ENCODE measurements around the gene KCNMB2. TPM values are rescaled to one million over a fixed set of nuclear protein-coding genes. Genes with fewer than 3 reads are reported as not detected.
"Not testable (repeated sequence)": the region's sequence is repeated elsewhere in the genome, so short reads cannot be mapped to it uniquely, and the experiment has no call there.

Gene KCNMB2
- total RNA-seq, 1 experiment from 2014 or later = not detected

GRCh38 chr3:178741020-178741419, 204.8 kb downstream of the KCNMB2 start:
- POLR2A ChIA-PET (ENCODE audit: low non-redundant PET) = no interaction called here

GRCh38 chr3:178743297-178743696, 207.1 kb downstream of the KCNMB2 start:
- Histone ChIP-seq H3K36me3 (ENCODE audit: insufficient read depth, low read length, poor library complexity, severe bottlenecking) (no peaks in the 10 kb centered on the region), H3K4me1 (ENCODE audit: insufficient read depth, low read length, poor library complexity, severe bottlenecking) (no peaks in the 10 kb centered on the region), H3K27me3 (replicated peaks; ENCODE audit: insufficient read depth, low read depth, low read length, poor library complexity) (no peaks in the 10 kb centered on the region), H3K9me3 (ENCODE audit: low read depth, low read length, poor library complexity, severe bottlenecking) (no peaks in the 10 kb centered on the region), H3K27ac (ENCODE audit: low read depth, low read length, poor library complexity, severe bottlenecking) (no peak overlapping the region), H3K4me3 (ENCODE audit: low read depth, low read length, poor library complexity, severe bottlenecking) (no peak overlapping the region)
- intact Hi-C loops (cut with micrococcal nuclease; ENCODE audit: unreplicated experiment) = no loop called here
- POLR2A ChIA-PET (ENCODE audit: low non-redundant PET) = no interaction called here
- no peak for DNase-seq (ENCODE audit: low spot score)
- no TSS peak for BruUV-seq (replicated peaks)
- no peak for TF ChIP-seq EZH2 (IDR thresholded peaks at IDR 0.05; ENCODE audit: borderline replicate concordance, low read depth, low read length, poor library complexity, severe bottlenecking)
- TF ChIP-seq, protein P1, sequence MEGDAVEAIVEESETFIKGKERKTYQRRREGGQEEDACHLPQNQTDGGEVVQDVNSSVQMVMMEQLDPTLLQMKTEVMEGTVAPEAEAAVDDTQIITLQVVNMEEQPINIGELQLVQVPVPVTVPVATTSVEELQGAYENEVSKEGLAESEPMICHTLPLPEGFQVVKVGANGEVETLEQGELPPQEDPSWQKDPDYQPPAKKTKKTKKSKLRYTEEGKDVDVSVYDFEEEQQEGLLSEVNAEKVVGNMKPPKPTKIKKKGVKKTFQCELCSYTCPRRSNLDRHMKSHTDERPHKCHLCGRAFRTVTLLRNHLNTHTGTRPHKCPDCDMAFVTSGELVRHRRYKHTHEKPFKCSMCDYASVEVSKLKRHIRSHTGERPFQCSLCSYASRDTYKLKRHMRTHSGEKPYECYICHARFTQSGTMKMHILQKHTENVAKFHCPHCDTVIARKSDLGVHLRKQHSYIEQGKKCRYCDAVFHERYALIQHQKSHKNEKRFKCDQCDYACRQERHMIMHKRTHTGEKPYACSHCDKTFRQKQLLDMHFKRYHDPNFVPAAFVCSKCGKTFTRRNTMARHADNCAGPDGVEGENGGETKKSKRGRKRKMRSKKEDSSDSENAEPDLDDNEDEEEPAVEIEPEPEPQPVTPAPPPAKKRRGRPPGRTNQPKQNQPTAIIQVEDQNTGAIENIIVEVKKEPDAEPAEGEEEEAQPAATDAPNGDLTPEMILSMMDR (conservative IDR thresholded peaks at IDR 0.05; ENCODE audit: low read depth, low read length) = no peak
- CTCF ChIA-PET = interaction anchor here (0.5 kb wide), 1 partner anchor 92 kb away, joined by 3 read pairs; no protein-coding TSS in a partner anchor

More at GRCh38 chr3:178741020-178741419, 204.8 kb downstream of the KCNMB2 start:
- TF ChIP-seq, protein P1 (conservative IDR thresholded peaks at IDR 0.05; ENCODE audit: low read depth, low read length) = no peak
- no peak for TF ChIP-seq EZH2 (IDR thresholded peaks at IDR 0.05; ENCODE audit: borderline replicate concordance, low read depth, low read length, poor library complexity, severe bottlenecking)
- Histone ChIP-seq H3K9me3 (ENCODE audit: low read depth, low read length, poor library complexity, severe bottlenecking) (no peaks in the 10 kb centered on the region), H3K27me3 (replicated peaks; ENCODE audit: insufficient read depth, low read depth, low read length, poor library complexity) (no peaks in the 10 kb centered on the region), H3K27ac (ENCODE audit: low read depth, low read length, poor library complexity, severe bottlenecking) (no peak overlapping the region), H3K4me3 (ENCODE audit: low read depth, low read length, poor library complexity, severe bottlenecking) (no peak overlapping the region), H3K36me3 (ENCODE audit: insufficient read depth, low read length, poor library complexity, severe bottlenecking) (no peaks in the 10 kb centered on the region), H3K4me1 (ENCODE audit: insufficient read depth, low read length, poor library complexity, severe bottlenecking) (no peaks in the 10 kb centered on the region)
- CTCF ChIA-PET = no interaction called here
- no peak for DNase-seq (ENCODE audit: low spot score)
- no TSS peak for BruUV-seq (replicated peaks)
- intact Hi-C loops (cut with micrococcal nuclease; ENCODE audit: unreplicated experiment) = no loop called here

GRCh38 chr3:178745861-178746655, 209.8 kb downstream of the KCNMB2 start:
- H3K4me3 ChIP-seq (ENCODE audit: low read depth, low read length, poor library complexity, severe bottlenecking); DNase-seq (ENCODE audit: low spot score); BruUV-seq (replicated peaks); H3K9me3 ChIP-seq (ENCODE audit: low read depth, low read length, poor library complexity, severe bottlenecking); H3K27ac ChIP-seq (ENCODE audit: low read depth, low read length, poor library complexity, severe bottlenecking); H3K36me3 ChIP-seq (ENCODE audit: insufficient read depth, low read length, poor library complexity, severe bottlenecking); H3K27me3 ChIP-seq (replicated peaks; ENCODE audit: insufficient read depth, low read depth, low read length, poor library complexity); CTCF ChIA-PET; H3K4me1 ChIP-seq (ENCODE audit: insufficient read depth, low read length, poor library complexity, severe bottlenecking); POLR2A ChIA-PET (ENCODE audit: low non-redundant PET); intact Hi-C loops (cut with micrococcal nuclease; ENCODE audit: unreplicated experiment): not testable (repeated sequence)

DNA sequence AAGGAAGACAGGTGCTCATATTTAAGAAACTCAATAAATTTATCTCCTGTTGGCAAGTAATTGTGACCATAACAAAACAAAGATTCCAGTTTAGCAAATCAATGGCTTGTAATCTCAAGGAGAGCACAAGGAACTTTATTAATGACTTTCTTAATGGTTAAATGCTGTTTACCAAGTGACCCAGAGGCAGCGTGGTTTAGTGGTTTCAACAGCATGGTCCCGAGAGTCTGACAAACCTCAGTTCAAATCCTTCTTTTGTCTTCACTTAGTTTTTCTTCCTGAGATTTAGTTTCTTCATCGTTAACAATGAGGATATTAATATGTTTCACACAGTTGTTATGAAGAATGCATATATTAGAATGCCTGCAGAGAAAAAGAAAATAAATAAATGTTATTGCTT, 212.6 kb downstream of the KCNMB2 start:
- ChIA-PET POLR2A (ENCODE audit: low non-redundant PET) (no interaction called here), CTCF (no interaction called here)
- no peak overlapping the region for H3K4me3 ChIP-seq (ENCODE audit: low read depth, low read length, poor library complexity, severe bottlenecking)
- H3K27ac ChIP-seq (ENCODE audit: low read depth, low read length, poor library complexity, severe bottlenecking) = no peak overlapping the region
- no peaks in the 10 kb centered on the region for H3K27me3 ChIP-seq (replicated peaks; ENCODE audit: insufficient read depth, low read depth, low read length, poor library complexity)
- H3K4me1 ChIP-seq (ENCODE audit: insufficient read depth, low read length, poor library complexity, severe bottlenecking) = no peaks in the 10 kb centered on the region
- TF ChIP-seq, protein P1 (conservative IDR thresholded peaks at IDR 0.05; ENCODE audit: low read depth, low read length) = no peak
- no peak for TF ChIP-seq EZH2 (IDR thresholded peaks at IDR 0.05; ENCODE audit: borderline replicate concordance, low read depth, low read length, poor library complexity, severe bottlenecking)
- BruUV-seq (replicated peaks) = no TSS peak
- DNase-seq (ENCODE audit: low spot score) = no peak
- no peaks in the 10 kb centered on the region for H3K9me3 ChIP-seq (ENCODE audit: low read depth, low read length, poor library complexity, severe bottlenecking)
- H3K36me3 ChIP-seq (ENCODE audit: insufficient read depth, low read length, poor library complexity, severe bottlenecking) = no peaks in the 10 kb centered on the region
- intact Hi-C loops (cut with micrococcal nuclease; ENCODE audit: unreplicated experiment) = no loop called here
